Trophoblast cell (in vitro differentiated cells and primary cell): ENCODE measurements around the gene KLK5. TPM values are rescaled to one million over a fixed set of nuclear protein-coding genes. Genes with fewer than 3 reads are reported as not detected.

Source experiments
- DNase-seq, 2 donors: peaks; one replicate each; pipeline ENCODE4 v3.0.0-alpha.2; 2016
- H2AFZ ChIP-seq: 2 replicates; pipeline ENCODE4 v1.6.1; 2013; ENCODE audit warnings: low read length, moderate library complexity, mild to moderate bottlenecking; ENCODE audit not compliant: insufficient read depth, poor library complexity
- H2AK5ac ChIP-seq: 2 replicates; pipeline ENCODE4 v1.6.1; 2013; ENCODE audit warnings: mild to moderate bottlenecking, low read length
- H2BK120ac ChIP-seq: 2 replicates; pipeline ENCODE4 v1.6.1; 2013; ENCODE audit warnings: low read length, mild to moderate bottlenecking, moderate library complexity; ENCODE audit not compliant: insufficient read depth, poor library complexity
- H2BK12ac ChIP-seq: 2 replicates; pipeline ENCODE4 v1.6.1; 2013; ENCODE audit warnings: mild to moderate bottlenecking, low read length, moderate library complexity
- H2BK5ac ChIP-seq: 2 replicates; pipeline ENCODE4 v1.6.1; 2013; ENCODE audit warnings: low read length, low read depth, moderate library complexity, mild to moderate bottlenecking; ENCODE audit not compliant: poor library complexity
- H3K14ac ChIP-seq: 2 replicates; pipeline ENCODE4 v1.6.1; 2013; ENCODE audit warnings: mild to moderate bottlenecking, low read length
- H3K18ac ChIP-seq: 2 replicates; pipeline ENCODE4 v1.6.1; 2013; ENCODE audit warnings: mild to moderate bottlenecking, low read length
- H3K23ac ChIP-seq: 2 replicates; pipeline ENCODE4 v1.6.1; 2013; ENCODE audit warnings: low read length
- H3K27ac ChIP-seq: 2 replicates; pipeline ENCODE4 v1.5.1; 2013; ENCODE audit warnings: low read depth, mild to moderate bottlenecking, inconsistent platforms, low read length, moderate library complexity
- H3K27me3 ChIP-seq: 2 replicates; pipeline ENCODE4 v1.6.1; 2013; ENCODE audit warnings: inconsistent platforms, mild to moderate bottlenecking, low read length, moderate library complexity; ENCODE audit not compliant: insufficient read depth
- H3K36me3 ChIP-seq, 2 experiments: 1 replicate in 1 of 2; 2 replicates in 1 of 2; pipeline ENCODE4 v1.6.1; 2013; ENCODE audit warnings: low read length in 2 of 2, mild to moderate bottlenecking in 2 of 2, moderate library complexity in 1 of 2; ENCODE audit not compliant: insufficient read depth in 2 of 2, control insufficient read depth in 1 of 2
- H3K4ac ChIP-seq: 2 replicates; pipeline ENCODE4 v1.6.1; 2013; ENCODE audit warnings: low read depth, mild to moderate bottlenecking, low read length, moderate library complexity
- H3K4me1 ChIP-seq, 2 experiments: 1 replicate in 1 of 2; 2 replicates in 1 of 2; pipeline ENCODE4 v1.6.1; 2013; ENCODE audit warnings: low read length in 2 of 2, mild to moderate bottlenecking in 2 of 2, moderate library complexity in 1 of 2; ENCODE audit not compliant: insufficient read depth in 2 of 2, control insufficient read depth in 1 of 2
- H3K4me2 ChIP-seq: 2 replicates; pipeline ENCODE4 v1.6.1; 2013; ENCODE audit warnings: inconsistent platforms, mild to moderate bottlenecking, low read length, moderate library complexity
- H3K4me3 ChIP-seq: 2 replicates; pipeline ENCODE4 v1.5.1; 2013; ENCODE audit warnings: mild to moderate bottlenecking, low read depth, low read length, inconsistent platforms
- H3K79me1 ChIP-seq: one replicate; pipeline ENCODE4 v1.6.1; 2013; ENCODE audit warnings: low read length
- H3K79me2 ChIP-seq: 2 replicates; pipeline ENCODE4 v1.6.1; 2013; ENCODE audit warnings: low read length, mild to moderate bottlenecking; ENCODE audit not compliant: control insufficient read depth, insufficient read depth, poor library complexity
- H3K9ac ChIP-seq: 2 replicates; pipeline ENCODE4 v1.6.1; 2013; ENCODE audit warnings: mild to moderate bottlenecking, low read length
- H3K9me3 ChIP-seq: 2 replicates; pipeline ENCODE4 v1.6.1; 2013; ENCODE audit warnings: low read depth, mild to moderate bottlenecking, control low read depth, inconsistent platforms, low read length; ENCODE audit not compliant: insufficient read depth
- H4K12ac ChIP-seq: 2 replicates; pipeline ENCODE4 v1.6.1; 2013; ENCODE audit warnings: low read depth, mild to moderate bottlenecking, low read length, moderate library complexity
- H4K8ac ChIP-seq: 2 replicates; pipeline ENCODE4 v1.6.1; 2013; ENCODE audit warnings: low read depth, mild to moderate bottlenecking, low read length, moderate library complexity
- H4K91ac ChIP-seq: one replicate; pipeline ENCODE4 v1.6.1; 2013; ENCODE audit warnings: low read depth, mild to moderate bottlenecking, low read length, moderate library complexity
- WGBS: extraction: QIAGEN DNeasy Blood & Tissue Kit; methylation state at CpG from one replicate; pipeline ENCODE4 v1.1.7; 2013; ENCODE audit warnings: missing lambda C conversion rate; ENCODE audit not compliant: insufficient read length, insufficient coverage; ENCODE audit errors: extremely low coverage; 5-methylcytosine and 5-hydroxymethylcytosine counted together
- polyA plus RNA-seq: library from polyadenylated mRNA; stranded (reverse); fragments of 200-250 nt; gene quantifications from 2 replicates; pipeline ENCODE4 v1.2.3, GENCODE V29; 2013

KLK5 gene, protein sequence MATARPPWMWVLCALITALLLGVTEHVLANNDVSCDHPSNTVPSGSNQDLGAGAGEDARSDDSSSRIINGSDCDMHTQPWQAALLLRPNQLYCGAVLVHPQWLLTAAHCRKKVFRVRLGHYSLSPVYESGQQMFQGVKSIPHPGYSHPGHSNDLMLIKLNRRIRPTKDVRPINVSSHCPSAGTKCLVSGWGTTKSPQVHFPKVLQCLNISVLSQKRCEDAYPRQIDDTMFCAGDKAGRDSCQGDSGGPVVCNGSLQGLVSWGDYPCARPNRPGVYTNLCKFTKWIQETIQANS
- 0.10 and 0.14 TPM in 2 replicates for polyA plus RNA-seq

DNA sequence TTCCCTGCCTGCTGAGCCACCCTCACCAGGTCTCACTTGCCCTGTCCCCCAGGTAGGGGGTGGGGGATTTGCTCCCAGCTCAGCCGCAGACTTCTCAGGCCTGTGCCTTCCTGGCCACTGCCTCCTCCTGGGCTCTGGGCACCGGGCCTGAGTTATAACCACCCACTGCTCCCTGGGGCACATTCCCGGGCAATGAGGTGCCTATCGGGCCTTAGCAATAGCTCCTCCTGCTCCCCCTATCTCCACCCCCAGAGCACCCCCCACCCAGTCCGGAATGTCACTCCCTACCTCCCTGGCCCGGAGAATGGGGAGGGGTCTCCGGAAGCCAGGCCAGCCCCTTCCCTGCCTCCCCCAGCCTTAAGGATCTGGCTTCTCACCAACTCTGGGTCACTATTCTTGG lies at the start of gene KLK5:
TSS of gene KLK5 (minus strand) at position 129 of the 400 bp plus-strand sequence. CDS start 381 bp downstream, outside the sequence.
- Histone ChIP-seq H4K91ac (no peak within 1 kb of the TSS), H4K12ac (no peak within 1 kb of the TSS), H3K4ac (no peak within 1 kb of the TSS), H3K9ac (no peak within 1 kb of the TSS), H3K4me2 (no peak within 1 kb of the TSS), H3K23ac (no peak within 1 kb of the TSS), H3K27ac (no peak within 1 kb of the TSS), H3K4me1 (no peaks in the 10 kb centered on the region), H3K79me2 (no peaks in the 10 kb centered on the region), H2BK12ac (no peak within 1 kb of the TSS), H2BK5ac (no peak within 1 kb of the TSS), H3K79me1 (no peaks in the 10 kb centered on the region), H3K36me3 (no peaks in the 10 kb centered on the region), H3K14ac (no peak within 1 kb of the TSS), H3K9me3 (peaks cover 6% of the 10 kb centered on the region), H2AK5ac (no peak within 1 kb of the TSS), H3K18ac (no peak within 1 kb of the TSS), H2AFZ (no peak within 1 kb of the TSS), H4K8ac (no peak within 1 kb of the TSS), H2BK120ac (no peak within 1 kb of the TSS), H3K27me3 (no peaks in the 10 kb centered on the region), H3K4me3 (no peak within 1 kb of the TSS)
- DNase-seq: no peak
- no CpG with 5 or more reads among the region's 7 CpGs for WGBS

GRCh38 chr19:51002089-51002532 lies 49.3 kb upstream of the KLK5 start:
- H2AFZ ChIP-seq: no peak overlapping the region
- no peaks in the 10 kb centered on the region for H3K36me3 ChIP-seq
- H3K79me2 ChIP-seq: no peaks in the 10 kb centered on the region
- H3K4me2 ChIP-seq: peak overlapping the region; percentile 13
- no peaks in the 10 kb centered on the region for H3K79me1 ChIP-seq
- H3K14ac ChIP-seq: peak overlapping the region; percentile 4
- no peak overlapping the region for H3K9ac ChIP-seq
- no peak overlapping the region for H3K23ac ChIP-seq
- no peak overlapping the region for H3K4me3 ChIP-seq
- H3K9me3 ChIP-seq: no peaks in the 10 kb centered on the region
- H2BK5ac ChIP-seq: no peak overlapping the region
- no peak overlapping the region for H2BK120ac ChIP-seq
- no peak overlapping the region for H2AK5ac ChIP-seq
- peak overlapping the region; percentile 13 for H4K8ac ChIP-seq
- H3K27ac ChIP-seq: no peak overlapping the region
- H3K18ac ChIP-seq: no peak overlapping the region
- WGBS: no CpG with 5 or more reads among the region's 12 CpGs
- no peak overlapping the region for H3K4ac ChIP-seq
- H4K91ac ChIP-seq: peak overlapping the region; percentile 4
- H4K12ac ChIP-seq: no peak overlapping the region
- no peak overlapping the region for H2BK12ac ChIP-seq
- DNase-seq: no peak
- H3K4me1 ChIP-seq: peaks cover 12 to 13% of the 10 kb centered on the region in 2 experiments
- no peaks in the 10 kb centered on the region for H3K27me3 ChIP-seq

DNA sequence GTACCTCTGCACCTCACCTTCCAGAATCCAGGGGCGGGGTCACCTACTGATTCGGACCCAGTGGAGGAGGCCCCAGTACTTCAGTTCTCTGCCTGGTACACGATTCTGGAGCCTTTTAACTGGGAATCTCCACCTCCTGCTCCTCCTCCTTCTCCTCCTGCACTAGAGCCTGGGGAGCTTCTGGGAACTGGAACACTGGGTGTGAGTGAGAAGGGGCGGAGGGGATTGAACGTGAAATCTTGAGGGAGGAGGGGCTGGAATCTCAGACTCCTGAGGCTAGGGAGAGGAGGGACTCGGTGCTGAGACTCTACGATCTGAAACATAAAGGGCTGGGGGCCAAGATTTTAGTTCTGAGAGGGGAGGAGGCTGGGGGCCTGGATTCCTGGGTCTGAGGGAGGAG lies 48.7 kb upstream of the KLK5 start, which contains the start of gene KLK8:
TSS of gene KLK8 (minus strand) at position 90 of the 400 bp plus-strand sequence. CDS start 437 bp downstream, outside the sequence.
- Histone ChIP-seq H3K4me3 (no peak within 1 kb of the TSS), H3K4ac (no peak within 1 kb of the TSS), H3K79me1 (no peaks in the 10 kb centered on the region), H3K14ac (peak within 1 kb of the TSS; percentile 4), H4K8ac (peak within 1 kb of the TSS; percentile 13), H3K18ac (no peak within 1 kb of the TSS), H3K27ac (no peak within 1 kb of the TSS), H2BK5ac (peak within 1 kb of the TSS; percentile 35), H3K4me2 (peak within 1 kb of the TSS; percentile 13), H3K79me2 (no peaks in the 10 kb centered on the region), H3K23ac (no peak within 1 kb of the TSS), H2AK5ac (no peak within 1 kb of the TSS), H2BK12ac (peak within 1 kb of the TSS; percentile 22), H3K9ac (no peak within 1 kb of the TSS), H4K12ac (no peak within 1 kb of the TSS), H3K4me1 (peaks cover 10 to 13% of the 10 kb centered on the region in 2 experiments), H2AFZ (peak within 1 kb of the TSS; percentile 18), H2BK120ac (no peak within 1 kb of the TSS), H3K36me3 (no peaks in the 10 kb centered on the region), H4K91ac (peak within 1 kb of the TSS; percentile 4), H3K9me3 (no peaks in the 10 kb centered on the region), H3K27me3 (no peaks in the 10 kb centered on the region)
- no peak for DNase-seq
- no CpG with 5 or more reads among the region's 7 CpGs for WGBS

- H2AFZ ChIP-seq: no peak overlapping the region
- H3K27ac ChIP-seq: no peak overlapping the region
- no CpG with 5 or more reads among the region's 16 CpGs for WGBS
- no peaks in the 10 kb centered on the region for H3K27me3 ChIP-seq
- H3K4me1 ChIP-seq: peaks cover 7 to 13% of the 10 kb centered on the region in 2 experiments
- no peaks in the 10 kb centered on the region for H3K79me1 ChIP-seq
- H3K4me2 ChIP-seq: no peak overlapping the region
- no peak overlapping the region for H3K14ac ChIP-seq
- H3K9me3 ChIP-seq: no peaks in the 10 kb centered on the region
- H2AK5ac ChIP-seq: no peak overlapping the region
- no peak for DNase-seq
- no peaks in the 10 kb centered on the region for H3K79me2 ChIP-seq
- H2BK5ac ChIP-seq: no peak overlapping the region
- H3K18ac ChIP-seq: no peak overlapping the region
- no peak overlapping the region for H2BK12ac ChIP-seq
- no peak overlapping the region for H3K23ac ChIP-seq
- H2BK120ac ChIP-seq: no peak overlapping the region
- no peak overlapping the region for H4K91ac ChIP-seq
- H3K9ac ChIP-seq: no peak overlapping the region
- no peak overlapping the region for H3K4me3 ChIP-seq
- H4K12ac ChIP-seq: no peak overlapping the region
- no peak overlapping the region for H3K4ac ChIP-seq
- H4K8ac ChIP-seq: no peak overlapping the region
- no peaks in the 10 kb centered on the region for H3K36me3 ChIP-seq
Observed at GRCh38 chr19:51000981-51001380, 48.1 kb upstream of the KLK5 start.
